Ishikawa (cell line): Measurements from ENCODE around the gene WIPF1.

Experiments
- CEBPB ChIP-seq: IDR thresholded peaks from 2 replicates; pipeline ENCODE4 v1.6.1; 2012
- CREB1 ChIP-seq: IDR thresholded peaks from 2 replicates; pipeline ENCODE4 v1.6.1; 2012; ENCODE audit warnings: low read depth
- EGR1 ChIP-seq: IDR thresholded peaks from 2 replicates; pipeline ENCODE4 v1.6.1; 2012

DNA sequence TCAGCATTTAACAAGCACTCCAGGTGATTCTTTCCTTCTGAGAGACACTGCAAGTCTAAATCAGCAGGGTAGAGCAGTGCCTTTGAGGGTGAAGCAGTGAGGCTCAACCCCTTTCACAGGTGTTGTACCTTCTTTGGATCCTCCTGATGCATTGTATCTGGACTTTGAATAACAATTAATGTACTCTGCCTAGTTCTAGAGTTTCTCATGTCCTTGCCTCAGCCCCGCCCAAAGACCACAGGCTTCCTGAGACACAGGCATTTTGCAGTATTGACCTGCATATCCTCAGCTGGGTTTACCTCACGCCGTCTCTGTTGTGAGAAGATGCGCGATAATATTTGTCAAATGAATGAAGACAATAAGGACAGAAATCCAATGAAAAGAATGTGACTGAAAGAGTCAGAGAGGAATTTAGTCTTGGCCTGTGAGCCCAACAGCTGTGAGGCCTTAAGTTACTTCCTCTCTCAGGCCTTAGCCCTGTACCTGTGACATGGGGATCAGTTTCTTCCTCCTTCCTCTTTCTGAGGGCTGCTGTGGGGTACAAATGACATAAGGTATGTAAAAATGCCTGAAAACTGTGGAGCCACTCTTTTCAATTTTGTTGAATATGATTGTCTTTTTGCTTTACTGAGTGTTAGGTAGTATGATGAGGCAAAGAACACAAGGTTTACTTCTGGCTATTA lies 43.7 kb downstream of the WIPF1 start:
- TF ChIP-seq CREB1, result no peak
- no peak for TF ChIP-seq EGR1
- no peak for TF ChIP-seq CEBPB
